B cell (primary cell): Measurements from ENCODE around the gene SLC8A3. TPM values are rescaled to one million over a fixed set of nuclear protein-coding genes. Genes with fewer than 3 reads are reported as not detected.

Experiments used
- ATAC-seq: fragments of 200-7000 bp; cut with Tn5 transposase; one replicate; pipeline ENCODE4 v1.10.0; 2021; ENCODE audit warnings: low read depth, mild to moderate bottlenecking, moderate number of reproducible peaks, moderate library complexity
- CTCF ChIA-PET: fragments of 350-600 bp; sonication (Branson Sonifier 250); formaldehyde crosslinking; loops from one replicate; lab custom pipeline; 2021; ENCODE audit warnings: antibody characterized with exemption, inconsistent platforms; lab: Charles Lee
- POLR2A ChIA-PET: fragments of 350-600 bp; sonication (Branson Sonifier 250); formaldehyde crosslinking; loops from one replicate; lab custom pipeline; 2021; ENCODE audit warnings: antibody characterized with exemption; lab: Charles Lee
- DNase-seq: peaks from one replicate; pipeline ENCODE4 v3.0.0; 2013
- H2AFZ ChIP-seq: 2 replicates; pipeline ENCODE4 v1.6.1; 2012; ENCODE audit warnings: mild to moderate bottlenecking, low read depth, low read length; ENCODE audit not compliant: insufficient read depth, poor library complexity, severe bottlenecking
- H3K27ac ChIP-seq, 2 donors: 1 replicate in 1 of 2; 2 replicates in 1 of 2; pipeline ENCODE4 v1.5.1; 2012 to 2013; ENCODE audit warnings: low read length in 2 of 2, mild to moderate bottlenecking in 2 of 2, moderate library complexity in 1 of 2
- H3K27me3 ChIP-seq, 4 experiments: fragments of 200-600 bp in 1 of 4; sonication (generic) in 1 of 4; replicated peaks in 1 of 4; 1 replicate in 2 of 4; 2 replicates in 2 of 4; pipeline versions ENCODE4 v1.6.1 to v1.7.0; 2013 to 2016; ENCODE audit warnings: low read length in 3 of 4, mild to moderate bottlenecking in 2 of 4, mixed read lengths in 1 of 4, moderate library complexity in 1 of 4; ENCODE audit not compliant: insufficient read depth in 4 of 4, control insufficient read depth in 3 of 4; ENCODE audit errors: control extremely low read depth in 1 of 4
- H3K36me3 ChIP-seq, 2 experiments: replicated peaks in 1 of 2; 1 replicate in 1 of 2; 2 replicates in 1 of 2; pipeline versions ENCODE4 v1.6.1 to v1.7.1; 2013; ENCODE audit warnings: low read length in 1 of 2; ENCODE audit not compliant: insufficient read depth in 2 of 2, control insufficient read depth in 1 of 2; ENCODE audit errors: control extremely low read depth in 1 of 2, extremely low read depth in 1 of 2
- H3K4me1 ChIP-seq, 2 donors: fragments of 200-600 bp in 1 of 2; sonication (generic) in 1 of 2; 1 replicate in 1 of 2; 2 replicates in 1 of 2; pipeline versions ENCODE4 v1.5.1 to v1.6.1; 2013 to 2017; ENCODE audit warnings: low read length in 2 of 2; ENCODE audit not compliant: control insufficient read depth in 2 of 2, insufficient read depth in 2 of 2
- H3K4me2 ChIP-seq: replicated peaks from 2 replicates; pipeline ENCODE3; 2012; ENCODE audit warnings: mild to moderate bottlenecking, low read depth, low read length; ENCODE audit not compliant: poor library complexity, severe bottlenecking
- H3K4me3 ChIP-seq, 5 experiments: fragments of 200-600 bp in 1 of 5; sonication (generic) in 1 of 5; 1 replicate in 3 of 5; 2 replicates in 2 of 5; pipeline versions ENCODE4 v1.5.1 to v1.7.0; 2011 to 2016; ENCODE audit warnings: low read length in 4 of 5, mild to moderate bottlenecking in 4 of 5, low read depth in 2 of 5, control low read depth in 1 of 5, moderate library complexity in 1 of 5; ENCODE audit not compliant: insufficient read depth in 1 of 5; ENCODE audit errors: control extremely low read depth in 1 of 5, extremely low read depth in 1 of 5
- H3K79me2 ChIP-seq: fragments of 200-600 bp; sonication (generic); one replicate; pipeline ENCODE4 v1.6.0; 2016; ENCODE audit warnings: low read length; ENCODE audit not compliant: control insufficient read depth, insufficient read depth
- H3K9ac ChIP-seq: fragments of 200-600 bp; sonication (generic); 2 replicates; pipeline ENCODE4 v1.6.1; 2017; ENCODE audit warnings: mild to moderate bottlenecking, low read length, moderate library complexity
- H3K9me3 ChIP-seq, 3 donors: one replicate each; pipeline versions ENCODE4 v1.6.1 to v1.7.1; 2013; ENCODE audit warnings: low read length in 2 of 3; ENCODE audit not compliant: control insufficient read depth in 2 of 3, insufficient read depth in 1 of 3; ENCODE audit errors: control extremely low read depth in 1 of 3
- H4K20me1 ChIP-seq: 2 replicates; pipeline ENCODE4 v1.6.0; 2012; ENCODE audit warnings: mild to moderate bottlenecking, low read length; ENCODE audit not compliant: insufficient read depth, control insufficient read depth, poor library complexity, severe bottlenecking
- H3K27ac Mint-ChIP-seq: one replicate; pipeline ENCODE4 v1.8.0; 2021; ENCODE audit warnings: mixed read lengths
- H3K27me3 Mint-ChIP-seq: one replicate; pipeline ENCODE4 v1.8.0; 2021; ENCODE audit warnings: mixed read lengths
- H3K4me1 Mint-ChIP-seq: one replicate; pipeline ENCODE4 v1.8.0; 2021; ENCODE audit warnings: mixed read lengths
- H3K4me3 Mint-ChIP-seq: one replicate; pipeline ENCODE4 v1.8.0; 2021; ENCODE audit warnings: mixed read lengths
- H3K9me3 Mint-ChIP-seq: one replicate; pipeline ENCODE4 v1.8.0; 2022; ENCODE audit warnings: mixed read lengths; ENCODE audit not compliant: insufficient read depth
- EZH2 ChIP-seq: IDR thresholded peaks from 2 replicates; pipeline ENCODE4 v1.6.1; 2012; ENCODE audit warnings: borderline replicate concordance, low read depth, mild to moderate bottlenecking, moderate library complexity, low read length; ENCODE audit not compliant: insufficient read depth, poor library complexity, severe bottlenecking
- WGBS: methylation state at CpG from one replicate; pipeline ENCODE4 v1.1.5; 2013; ENCODE audit warnings: missing lambda C conversion rate; ENCODE audit not compliant: insufficient coverage; 5-methylcytosine and 5-hydroxymethylcytosine counted together
- intact Hi-C: fragments of 100-400 bp; cut with micrococcal nuclease; formaldehyde crosslinking; loops from one replicate; pipeline ENCODE4 v1.10.0; 2022
- polyA plus RNA-seq: library from polyadenylated mRNA; depleted of rRNA; stranded (reverse); fragments of >200 nt; gene quantifications from 2 replicates; pipeline ENCODE4 v1.2.3, GENCODE V29; 2012
- total RNA-seq, 2 donors: library from RNA; stranded (reverse); fragments of 120-200 nt in 1 of 2; gene quantifications; 1 replicate in 1 of 2; 2 replicates in 1 of 2; pipeline versions ENCODE4 v1.2.3 to v1.2.4, GENCODE V29; 2013 to 2022
- TF ChIP-seq, protein P1 (sequence below): fragments of 200-600 bp; IDR thresholded peaks from one replicate; pipeline ENCODE4 v1.8.0; 2022; ENCODE audit warnings: antibody characterized with exemption, mild to moderate bottlenecking

Gene SLC8A3
- total and polyA plus RNA-seq, 2 donors (not counting 1 experiment from before 2014, with no cell fraction given) = 0.07 to 0.09 TPM

GRCh38 chr14:70043001-70043400 lies 145.8 kb downstream of the SLC8A3 start:
- Mint-ChIP-seq H3K27me3 (peaks cover 50% of the 10 kb centered on the region), H3K27ac (no peak overlapping the region), H3K4me3 (no peak overlapping the region), H3K4me1 (no peaks in the 10 kb centered on the region), H3K9me3 (no peaks in the 10 kb centered on the region)
- 91% methylated on average over 2 of the region's 2 CpGs for WGBS
- no peak overlapping the region for H3K4me3 ChIP-seq
- H3K27ac ChIP-seq = no peak overlapping the region
- no peak overlapping the region for H2AFZ ChIP-seq
- no peaks in the 10 kb centered on the region for H3K36me3 ChIP-seq
- H3K4me1 ChIP-seq = no peaks in the 10 kb centered on the region
- H3K79me2 ChIP-seq = no peaks in the 10 kb centered on the region
- ATAC-seq (no peak), DNase-seq (no peak)
- H3K9me3 ChIP-seq = no peaks in the 10 kb centered on the region
- no peaks in the 10 kb centered on the region for H4K20me1 ChIP-seq
- intact Hi-C loops = no loop called here
- POLR2A ChIA-PET = no interaction called here
- no peak overlapping the region for H3K4me2 ChIP-seq
- TF ChIP-seq EZH2 = no peak
- TF ChIP-seq, protein P1, sequence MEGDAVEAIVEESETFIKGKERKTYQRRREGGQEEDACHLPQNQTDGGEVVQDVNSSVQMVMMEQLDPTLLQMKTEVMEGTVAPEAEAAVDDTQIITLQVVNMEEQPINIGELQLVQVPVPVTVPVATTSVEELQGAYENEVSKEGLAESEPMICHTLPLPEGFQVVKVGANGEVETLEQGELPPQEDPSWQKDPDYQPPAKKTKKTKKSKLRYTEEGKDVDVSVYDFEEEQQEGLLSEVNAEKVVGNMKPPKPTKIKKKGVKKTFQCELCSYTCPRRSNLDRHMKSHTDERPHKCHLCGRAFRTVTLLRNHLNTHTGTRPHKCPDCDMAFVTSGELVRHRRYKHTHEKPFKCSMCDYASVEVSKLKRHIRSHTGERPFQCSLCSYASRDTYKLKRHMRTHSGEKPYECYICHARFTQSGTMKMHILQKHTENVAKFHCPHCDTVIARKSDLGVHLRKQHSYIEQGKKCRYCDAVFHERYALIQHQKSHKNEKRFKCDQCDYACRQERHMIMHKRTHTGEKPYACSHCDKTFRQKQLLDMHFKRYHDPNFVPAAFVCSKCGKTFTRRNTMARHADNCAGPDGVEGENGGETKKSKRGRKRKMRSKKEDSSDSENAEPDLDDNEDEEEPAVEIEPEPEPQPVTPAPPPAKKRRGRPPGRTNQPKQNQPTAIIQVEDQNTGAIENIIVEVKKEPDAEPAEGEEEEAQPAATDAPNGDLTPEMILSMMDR = no peak
- no peaks in the 10 kb centered on the region for H3K27me3 ChIP-seq
- CTCF ChIA-PET = no interaction called here
- H3K9ac ChIP-seq = no peak overlapping the region

DNA sequence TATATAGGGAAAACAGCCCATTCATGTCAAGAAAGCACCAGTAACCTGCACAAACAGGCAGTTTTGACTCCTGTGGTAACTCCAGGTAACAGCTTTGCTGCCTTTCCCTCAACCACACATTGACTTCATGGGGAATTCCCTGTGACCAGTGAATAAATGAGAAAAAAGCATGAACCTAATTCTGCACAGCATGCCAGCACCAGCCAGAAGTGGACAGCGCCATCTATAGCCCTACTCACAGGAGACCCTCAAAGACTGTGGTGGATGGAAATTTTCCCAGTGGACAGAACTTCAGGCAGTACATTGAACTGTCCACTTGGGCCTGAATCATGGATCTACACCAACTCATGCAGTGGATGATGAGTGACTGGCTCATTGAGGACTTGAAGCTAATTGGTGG lies 152.1 kb downstream of the SLC8A3 start:
- no peaks in the 10 kb centered on the region for H3K4me1 ChIP-seq
- ATAC-seq (no peak), DNase-seq (no peak)
- peaks cover 21% of the 10 kb centered on the region for H3K27me3 Mint-ChIP-seq
- H2AFZ ChIP-seq = no peak overlapping the region
- no peak overlapping the region for H3K27ac ChIP-seq
- no peaks in the 10 kb centered on the region for H3K4me1 Mint-ChIP-seq
- no peaks in the 10 kb centered on the region for H3K79me2 ChIP-seq
- no peaks in the 10 kb centered on the region for H3K9me3 Mint-ChIP-seq
- ChIA-PET POLR2A (no interaction called here), CTCF (no interaction called here)
- no peaks in the 10 kb centered on the region for H3K9me3 ChIP-seq
- no peak overlapping the region for H3K4me3 ChIP-seq
- intact Hi-C loops = no loop called here
- no peak overlapping the region for H3K27ac Mint-ChIP-seq
- no peaks in the 10 kb centered on the region for H4K20me1 ChIP-seq
- no CpG with 5 or more reads among the region's 1 CpG for WGBS
- H3K4me2 ChIP-seq = no peak overlapping the region
- no peak overlapping the region for H3K9ac ChIP-seq
- TF ChIP-seq, protein P1 = no peak
- no peak for TF ChIP-seq EZH2
- no peak overlapping the region for H3K4me3 Mint-ChIP-seq
- no peaks in the 10 kb centered on the region for H3K36me3 ChIP-seq
- H3K27me3 ChIP-seq = no peaks in the 10 kb centered on the region
